Urinary bladder (tissue), 4 donors: ENCODE results near the gene MARCKSL1. TPM values are rescaled to one million over a fixed set of nuclear protein-coding genes. Genes with fewer than 3 reads are reported as not detected.

Experiments used
- DNase-seq: peaks from one replicate; pipeline ENCODE4 v3.0.0-alpha.2; 2015; ENCODE audit errors: extremely low spot score
- H3K27ac ChIP-seq: one replicate; pipeline ENCODE4 v1.5.1; 2013; ENCODE audit warnings: low read depth, mild to moderate bottlenecking, moderate library complexity
- H3K36me3 ChIP-seq: one replicate; pipeline ENCODE4 v1.6.1; 2013; ENCODE audit warnings: mild to moderate bottlenecking, moderate library complexity; ENCODE audit not compliant: insufficient read depth
- H3K4me1 ChIP-seq: one replicate; pipeline ENCODE4 v1.6.1; 2013; ENCODE audit warnings: mild to moderate bottlenecking, moderate library complexity; ENCODE audit not compliant: insufficient read depth
- H3K4me3 ChIP-seq: one replicate; pipeline ENCODE4 v1.5.1; 2013; ENCODE audit warnings: low read depth, low read length
- WGBS: extraction: QIAGEN DNeasy Blood & Tissue Kit; methylation state at CpG from one replicate; pipeline ENCODE4 v1.1.7; 2013; 5-methylcytosine and 5-hydroxymethylcytosine counted together
- polyA plus RNA-seq: library from polyadenylated mRNA; stranded (reverse); fragments of 200-250 nt; gene quantifications from one replicate; pipeline ENCODE4 v1.2.3, GENCODE V29; 2013
- total RNA-seq: library from RNA; depleted of rRNA; stranded (reverse); fragments of >200 nt; gene quantifications from one replicate; pipeline ENCODE4 v1.2.3, GENCODE V29; 2014
- donor health status: healthy with polysubstance abuse.
- donor health status: healthy.

MARCKSL1 gene
- total and polyA plus RNA-seq, 2 donors: 27.9 to 28.5 TPM

- Histone ChIP-seq H3K36me3 (no peaks in the 10 kb centered on the region), H3K4me1 (no peaks in the 10 kb centered on the region), H3K27ac (no peak overlapping the region), H3K4me3 (no peak overlapping the region)
- 81% methylated on average over 9 of the region's 9 CpGs for WGBS
- no peak for DNase-seq
These were observed 10.6 kb upstream of the MARCKSL1 start for GRCh38 chr1:32346532-32347157.

DNA sequence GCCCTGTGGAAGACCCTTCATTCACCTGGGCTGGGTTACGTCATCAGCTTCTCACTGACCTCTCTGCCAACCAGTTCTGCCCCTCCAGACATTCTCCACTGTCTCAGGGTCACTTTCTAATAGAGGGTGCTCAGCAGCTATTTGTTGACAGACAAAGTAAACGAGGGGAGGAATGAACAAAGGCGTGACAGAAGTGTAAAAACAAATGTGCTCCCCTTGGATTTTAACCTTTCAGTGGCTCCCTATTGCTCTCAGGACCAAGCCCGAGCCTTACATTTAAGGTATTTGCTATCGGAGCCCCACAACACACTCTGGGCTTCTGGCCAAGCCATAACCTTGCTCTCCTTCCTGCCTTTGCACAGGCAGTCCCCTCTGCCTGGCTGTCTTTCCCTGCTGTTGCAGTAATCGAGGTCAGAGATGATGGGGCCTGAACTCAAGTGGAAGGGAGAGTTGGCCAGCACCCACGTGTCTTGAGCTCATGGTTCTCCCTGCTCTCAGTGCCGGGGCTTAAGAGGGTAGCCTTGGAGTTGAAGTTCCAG, 9.3 kb upstream of the MARCKSL1 start:
- WGBS: 40% methylated on average over 8 of the region's 8 CpGs
- Histone ChIP-seq H3K4me3 (no peak overlapping the region), H3K4me1 (no peaks in the 10 kb centered on the region), H3K27ac (no peak overlapping the region), H3K36me3 (no peaks in the 10 kb centered on the region)
- no peak for DNase-seq

DNA sequence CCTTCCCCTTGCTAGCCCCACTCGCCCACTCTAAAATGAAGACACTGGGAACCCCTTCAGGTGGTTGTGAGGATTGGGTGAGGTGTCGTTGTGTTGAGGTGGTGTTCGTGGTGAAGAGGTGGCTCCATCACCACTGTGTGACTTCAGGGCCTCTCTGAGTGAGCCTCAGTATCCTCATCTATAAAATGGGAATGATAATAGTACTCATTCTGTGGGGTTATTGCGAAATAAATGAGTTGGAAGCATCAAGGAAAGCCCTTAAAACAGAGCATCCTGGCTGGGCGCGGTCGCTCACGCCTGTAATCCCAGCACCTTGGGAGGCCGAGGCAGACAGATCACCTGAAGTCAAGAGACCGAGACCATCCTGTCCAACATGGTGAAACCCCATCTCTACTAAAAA, 6.7 kb upstream of the MARCKSL1 start:
- Histone ChIP-seq H3K27ac (no peak overlapping the region), H3K4me3 (no peak overlapping the region), H3K4me1 (no peaks in the 10 kb centered on the region), H3K36me3 (no peaks in the 10 kb centered on the region)
- no peak for DNase-seq
- WGBS: 94% methylated on average over 10 of the region's 10 CpGs

GRCh38 chr1:32341971-32342370, 5.9 kb upstream of the MARCKSL1 start:
- Histone ChIP-seq H3K27ac (no peak overlapping the region), H3K4me3 (no peak overlapping the region), H3K4me1 (no peaks in the 10 kb centered on the region), H3K36me3 (no peaks in the 10 kb centered on the region)
- no peak for DNase-seq
- WGBS: 79% methylated on average over 5 of the region's 5 CpGs

- Histone ChIP-seq H3K4me1 (no peaks in the 10 kb centered on the region), H3K36me3 (no peaks in the 10 kb centered on the region), H3K4me3 (no peak overlapping the region), H3K27ac (no peak overlapping the region)
- no peak for DNase-seq
- WGBS: 88% methylated on average over 11 of the region's 11 CpGs
These were observed 5.2 kb upstream of the MARCKSL1 start for GRCh38 chr1:32341186-32341757.

GRCh38 chr1:32339363-32339978, 3.4 kb upstream of the MARCKSL1 start:
- WGBS: 77% methylated on average over 5 of the region's 5 CpGs
- no peaks in the 10 kb centered on the region for H3K36me3 ChIP-seq
- no peak for DNase-seq
- H3K27ac ChIP-seq: no peak overlapping the region
- H3K4me3 ChIP-seq: no peak overlapping the region
- H3K4me1 ChIP-seq: no peaks in the 10 kb centered on the region

DNA sequence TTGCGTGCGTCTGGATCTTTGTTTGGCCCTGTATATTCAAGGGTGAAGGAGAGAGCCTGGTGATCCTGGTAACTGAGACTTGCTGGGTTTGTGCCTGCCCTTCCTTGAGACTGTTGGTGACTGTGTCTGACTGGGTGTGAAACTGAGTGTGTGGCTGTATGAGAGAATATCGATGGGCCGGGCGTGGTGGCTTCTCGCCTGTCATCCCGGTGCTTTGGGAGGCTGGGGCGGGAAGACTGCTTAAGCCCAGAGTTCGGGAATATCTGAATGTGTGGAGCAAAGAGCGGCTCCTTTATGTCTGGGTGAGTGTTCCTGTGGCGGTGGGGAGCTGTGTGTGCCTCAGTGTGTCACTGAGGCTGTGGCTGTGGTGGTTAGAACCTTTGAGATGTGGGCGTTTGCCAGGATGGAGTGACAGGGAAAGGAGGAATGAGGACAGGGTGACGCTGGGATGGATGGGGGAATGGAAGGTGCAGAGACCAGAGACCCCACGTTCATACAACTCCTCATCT, 2.7 kb upstream of the MARCKSL1 start:
- no peaks in the 10 kb centered on the region for H3K36me3 ChIP-seq
- no peak for DNase-seq
- no peak overlapping the region for H3K27ac ChIP-seq
- no peaks in the 10 kb centered on the region for H3K4me1 ChIP-seq
- WGBS: 83% methylated on average over 14 of the region's 14 CpGs
- no peak overlapping the region for H3K4me3 ChIP-seq

GRCh38 chr1:32337855-32338636, 2.0 kb upstream of the MARCKSL1 start:
- no peak overlapping the region for H3K4me3 ChIP-seq
- H3K27ac ChIP-seq: no peak overlapping the region
- H3K36me3 ChIP-seq: no peaks in the 10 kb centered on the region
- DNase-seq: no peak
- 76% methylated on average over 16 of the region's 16 CpGs for WGBS
- H3K4me1 ChIP-seq: no peaks in the 10 kb centered on the region

- WGBS: 68% methylated on average over 8 of the region's 8 CpGs
- Histone ChIP-seq H3K27ac (no peak overlapping the region), H3K4me1 (no peaks in the 10 kb centered on the region), H3K36me3 (no peaks in the 10 kb centered on the region), H3K4me3 (no peak overlapping the region)
- DNase-seq: no peak
These were observed 1.1 kb upstream of the MARCKSL1 start for GRCh38 chr1:32336963-32337675.

DNA sequence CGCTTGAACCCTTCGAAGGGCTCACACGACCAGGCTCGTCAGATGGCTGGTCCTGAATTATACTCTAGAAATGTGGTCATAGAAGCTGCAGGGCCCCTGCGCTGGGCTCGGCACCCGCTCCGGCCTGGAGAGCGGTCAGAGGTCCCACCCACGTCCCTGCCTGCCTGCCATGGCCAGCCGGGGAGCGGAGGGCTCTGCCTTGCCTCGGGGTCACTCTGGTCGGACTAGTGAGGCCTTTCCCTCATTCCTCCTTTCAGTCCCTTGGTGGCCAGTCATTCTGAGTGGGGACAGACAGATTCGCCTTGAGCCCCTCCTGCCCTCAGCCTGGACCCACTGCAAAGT, 529 bp upstream of the MARCKSL1 start:
- Histone ChIP-seq H3K36me3 (no peaks in the 10 kb centered on the region), H3K27ac (no peak overlapping the region), H3K4me1 (no peaks in the 10 kb centered on the region), H3K4me3 (peak overlapping the region; percentile 66)
- 36% methylated on average over 15 of the region's 15 CpGs for whole genome bisulfite sequencing
- no peak for DNase-seq

- WGBS: 1% methylated on average over 34 of the region's 34 CpGs
- no peak for DNase-seq
- Histone ChIP-seq H3K36me3 (no peaks in the 10 kb centered on the region), H3K4me1 (no peaks in the 10 kb centered on the region), H3K4me3 (peak overlapping the region; percentile 66), H3K27ac (no peak overlapping the region)
These were observed 571 bp downstream of the MARCKSL1 start for GRCh38 chr1:32335535-32335789.

- Histone ChIP-seq H3K27ac (no peak overlapping the region), H3K4me1 (no peaks in the 10 kb centered on the region), H3K36me3 (no peaks in the 10 kb centered on the region), H3K4me3 (peak overlapping the region; percentile 66)
- DNase-seq: no peak
- WGBS: 4% methylated on average over 46 of the region's 46 CpGs
These were observed 1.0 kb downstream of the MARCKSL1 start for GRCh38 chr1:32334864-32335534.
